Stimulated activated CD4-positive, alpha-beta T cell treated with anti-CD3 and anti-CD28 coated beads, TNF-alpha, amount 100 ng/mL, for 4 hours (primary cell): Measurements from ENCODE around the gene HCN2.

Experiments used
- DNase-seq, 3 experiments: peaks; one replicate each; pipeline ENCODE4 v3.0.0-alpha.2; 2020; ENCODE audit warnings: low read depth in 3 of 3

The HCN2 gene

DNA sequence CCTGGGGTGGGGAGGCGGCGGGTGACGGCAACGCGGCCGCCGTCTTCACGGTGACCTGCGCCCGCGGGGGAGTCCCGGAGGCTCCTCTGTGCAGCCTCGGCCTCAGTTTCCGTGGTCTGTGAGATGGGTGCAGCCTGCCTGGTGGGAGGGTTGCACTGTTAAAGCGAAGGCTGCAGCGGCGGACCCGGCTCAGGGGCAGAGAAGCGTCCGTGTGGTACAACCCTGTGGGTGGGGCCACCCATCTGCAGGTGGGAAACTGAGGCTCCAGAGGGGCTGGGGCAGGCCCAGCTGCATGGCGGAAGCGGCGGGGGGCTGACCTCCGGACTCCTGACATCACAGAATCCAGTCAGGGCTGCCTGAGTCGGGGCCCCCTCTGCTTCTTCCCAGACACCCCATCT, 50.5 kb downstream of the HCN2 start:
- DNase-seq: no peak

- DNase-seq: no peak
These were observed 51.0 kb downstream of the HCN2 start for GRCh38 chr19:640606-641189.

GRCh38 chr19:641702-642101, 52.0 kb downstream of the HCN2 start:
- no peak for DNase-seq

GRCh38 chr19:642767-643727, 53.4 kb downstream of the HCN2 start:
- DNase-seq: no peak

- DNase-seq: no peak
These were observed 54.1 kb downstream of the HCN2 start for GRCh38 chr19:643736-644135.

DNA sequence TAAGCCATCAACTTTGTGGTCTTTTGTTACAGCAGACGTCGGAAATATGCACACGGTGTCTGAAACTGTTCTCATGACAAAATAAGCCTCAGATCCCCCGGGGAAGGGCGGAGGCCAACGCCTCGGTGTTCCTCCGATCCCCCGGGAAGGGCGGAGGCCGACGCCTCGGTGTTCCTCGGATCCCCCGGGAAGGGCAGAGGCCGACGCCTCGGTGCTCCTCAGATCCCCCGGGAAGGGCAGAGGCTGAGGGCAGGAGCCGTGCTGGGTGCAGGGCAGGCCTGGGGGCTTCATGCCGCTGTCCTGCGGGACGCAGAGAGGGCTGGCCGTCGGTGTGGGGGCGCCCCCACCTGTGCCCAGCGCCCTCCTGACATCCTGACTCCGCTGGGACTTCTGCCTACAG, 54.7 kb downstream of the HCN2 start:
- no peak for DNase-seq

DNA sequence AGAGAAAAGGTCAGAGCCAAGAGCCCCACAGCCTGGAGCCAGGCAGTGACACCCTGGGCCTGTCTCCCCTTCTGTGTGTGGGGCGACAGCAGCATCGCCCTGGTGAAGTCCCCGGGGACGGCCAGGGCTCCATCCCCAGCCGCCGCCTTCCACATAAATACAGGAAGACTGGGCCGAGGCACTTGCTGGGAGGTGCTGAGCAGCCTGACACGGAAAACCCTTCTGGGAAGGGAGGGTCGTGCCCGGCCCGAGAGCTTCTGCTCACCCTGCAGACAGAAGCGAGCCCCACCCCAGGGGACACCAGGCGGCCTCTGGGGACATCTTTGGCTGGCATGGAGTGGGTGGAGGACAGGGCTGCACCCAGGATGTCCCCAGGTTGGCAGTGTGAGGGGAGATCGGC, 55.1 kb downstream of the HCN2 start:
- no peak for DNase-seq

DNA sequence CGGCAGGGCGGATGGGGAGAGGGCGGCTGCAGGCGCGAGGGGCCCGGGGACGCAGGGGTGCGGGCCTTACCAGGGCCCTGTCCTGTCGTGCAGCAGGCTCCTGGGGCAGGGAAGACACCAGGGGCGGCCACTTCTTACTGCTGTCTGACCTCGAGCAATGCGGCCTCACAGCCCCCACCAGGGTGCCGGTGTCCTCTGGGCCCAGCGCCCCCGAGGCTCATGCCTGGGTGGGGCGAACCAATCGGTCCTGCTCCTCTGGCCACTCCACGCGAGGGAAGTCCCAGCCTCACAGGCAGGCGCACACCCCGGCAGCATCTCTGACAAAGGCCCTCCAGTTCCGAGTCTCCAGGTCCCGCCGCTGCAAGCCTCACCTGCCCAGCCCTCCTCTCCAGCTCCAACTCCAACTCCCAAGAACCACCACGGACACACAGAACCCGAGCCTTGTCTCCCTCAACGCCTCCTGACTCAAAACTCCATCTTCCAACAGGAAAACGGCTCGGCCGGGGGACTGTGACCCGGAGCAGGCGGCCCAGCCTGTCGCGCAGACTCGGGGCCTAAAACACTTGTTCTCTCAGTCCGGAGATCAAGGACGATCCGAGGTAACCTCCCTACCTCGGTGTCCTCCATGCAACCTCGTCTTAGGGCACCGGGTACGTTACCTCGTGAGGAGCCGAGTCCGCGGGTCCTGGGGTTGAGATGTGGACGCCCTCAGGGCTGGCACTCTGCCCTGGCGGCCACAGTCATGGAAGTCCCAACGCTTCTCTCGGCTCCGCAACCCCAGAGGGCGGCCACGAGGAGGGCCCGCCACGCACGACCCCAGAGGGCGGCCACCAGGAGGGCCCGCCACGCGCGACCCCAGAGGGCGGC, 56.5 kb downstream of the HCN2 start:
- DNase-seq: no peak

DNA sequence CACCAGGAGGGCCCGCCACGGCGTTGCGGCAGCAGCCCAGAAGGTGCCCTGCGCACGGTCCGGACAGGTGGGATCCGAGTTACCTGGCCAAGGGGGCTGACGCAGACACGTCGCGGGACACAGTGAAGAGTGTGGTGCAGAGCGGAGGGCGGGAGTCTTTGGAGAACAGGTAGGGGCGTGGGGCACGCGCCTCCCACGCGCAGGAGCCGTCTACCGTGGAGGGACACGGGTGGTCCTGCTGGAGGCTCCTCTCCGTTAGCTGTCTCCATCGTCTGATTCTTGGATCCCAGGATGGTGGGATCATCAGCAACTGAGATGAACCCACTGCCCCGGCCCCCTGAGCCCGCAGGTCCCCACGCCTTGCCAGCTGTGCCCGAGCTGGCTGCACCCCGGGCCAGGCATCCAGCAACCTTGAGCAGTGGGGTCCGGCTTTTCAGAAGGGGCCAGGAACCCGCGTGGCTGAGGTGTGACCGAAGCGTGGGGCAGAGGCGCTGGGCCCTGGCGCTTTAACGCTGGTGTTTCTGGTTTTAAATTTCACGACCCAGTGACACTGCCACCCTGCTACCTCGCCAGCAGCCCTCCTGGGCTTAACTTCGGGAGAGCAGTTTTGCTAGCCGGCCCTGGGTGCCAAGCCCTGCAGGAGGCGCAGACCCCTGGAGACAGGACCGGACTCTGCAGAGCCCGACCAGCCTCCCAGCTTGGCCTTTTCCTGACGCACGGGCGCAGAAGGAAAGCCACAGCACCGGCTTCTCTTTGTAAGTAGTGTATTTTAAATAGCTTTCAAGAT, 57.3 kb downstream of the HCN2 start:
- DNase-seq: no peak

- no peak for DNase-seq
These were observed 58.0 kb downstream of the HCN2 start for GRCh38 chr19:647566-648284.

DNA sequence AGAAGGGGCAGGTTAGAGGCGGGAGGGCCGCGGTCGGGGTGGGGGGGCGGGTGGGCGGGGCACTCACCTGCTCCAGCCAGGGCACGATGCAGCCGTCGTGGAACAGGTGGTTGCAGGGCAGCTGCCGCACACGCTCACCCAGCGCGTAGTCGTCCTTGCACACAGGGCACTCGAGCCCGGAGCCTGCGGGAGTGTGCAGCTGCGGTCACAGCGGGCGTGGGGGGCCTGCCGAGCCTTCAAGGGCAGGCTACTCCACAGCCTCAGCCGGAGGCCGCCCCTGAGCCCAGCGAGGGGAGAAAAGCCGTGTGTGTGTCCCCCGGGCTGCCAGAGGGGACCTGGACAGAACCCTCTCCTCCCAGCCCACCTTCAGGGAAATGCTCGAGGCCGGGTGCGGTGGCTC, 58.6 kb downstream of the HCN2 start:
- DNase-seq: no peak

- DNase-seq: no peak
These were observed 59.5 kb downstream of the HCN2 start for GRCh38 chr19:648904-649801.

GRCh38 chr19:650121-650520, 60.4 kb downstream of the HCN2 start:
- DNase-seq: no peak

GRCh38 chr19:651114-651818, 61.6 kb downstream of the HCN2 start:
- no peak for DNase-seq

GRCh38 chr19:651991-652390, 62.3 kb downstream of the HCN2 start:
- DNase-seq: no peak

GRCh38 chr19:652467-653389, 63.0 kb downstream of the HCN2 start:
- DNase-seq: no peak

GRCh38 chr19:653425-653824, 63.7 kb downstream of the HCN2 start:
- DNase-seq: no peak

DNA sequence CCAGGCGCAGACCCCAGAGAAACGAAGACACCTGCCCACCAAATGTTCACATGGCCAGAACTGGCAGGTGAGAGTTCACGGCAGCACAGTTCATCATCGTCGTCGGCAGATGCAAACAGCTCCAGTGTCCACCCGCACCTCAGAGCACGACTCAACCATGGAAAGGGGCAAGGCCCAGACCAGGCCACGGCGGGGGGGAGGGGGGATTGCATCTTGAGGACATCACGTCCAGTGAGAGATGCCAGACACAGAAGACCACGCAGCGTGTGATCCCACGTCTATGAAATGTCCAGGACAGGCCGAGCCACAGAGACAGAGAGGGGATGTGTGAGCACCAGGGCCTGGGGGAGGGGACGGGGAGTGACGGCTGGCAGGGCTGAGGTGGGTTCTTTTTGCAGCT, 66.0 kb downstream of the HCN2 start:
- no peak for DNase-seq
